Epithelial cell of esophagus (primary cell): ENCODE data around the gene SIRT7.
A peak's percentile ranks its signal among the peaks of the same experiment; 100 is the strongest.

Experiments used
- DNase-seq: peaks from one replicate; pipeline ENCODE4 v3.0.0; 2010; ENCODE audit warnings: low read depth
- H3K4me3 ChIP-seq: 2 replicates; pipeline ENCODE4 v1.5.1; 2011; ENCODE audit warnings: mild to moderate bottlenecking, low read length, control low read depth
- TF ChIP-seq, protein P1 (sequence below): IDR thresholded peaks from 2 replicates; pipeline ENCODE4 v1.5.1; 2011; ENCODE audit warnings: low read depth, mild to moderate bottlenecking, low read length, control low read depth, inconsistent platforms; ENCODE audit not compliant: insufficient read depth; ENCODE audit errors: missing control alignments

SIRT7 gene

DNA sequence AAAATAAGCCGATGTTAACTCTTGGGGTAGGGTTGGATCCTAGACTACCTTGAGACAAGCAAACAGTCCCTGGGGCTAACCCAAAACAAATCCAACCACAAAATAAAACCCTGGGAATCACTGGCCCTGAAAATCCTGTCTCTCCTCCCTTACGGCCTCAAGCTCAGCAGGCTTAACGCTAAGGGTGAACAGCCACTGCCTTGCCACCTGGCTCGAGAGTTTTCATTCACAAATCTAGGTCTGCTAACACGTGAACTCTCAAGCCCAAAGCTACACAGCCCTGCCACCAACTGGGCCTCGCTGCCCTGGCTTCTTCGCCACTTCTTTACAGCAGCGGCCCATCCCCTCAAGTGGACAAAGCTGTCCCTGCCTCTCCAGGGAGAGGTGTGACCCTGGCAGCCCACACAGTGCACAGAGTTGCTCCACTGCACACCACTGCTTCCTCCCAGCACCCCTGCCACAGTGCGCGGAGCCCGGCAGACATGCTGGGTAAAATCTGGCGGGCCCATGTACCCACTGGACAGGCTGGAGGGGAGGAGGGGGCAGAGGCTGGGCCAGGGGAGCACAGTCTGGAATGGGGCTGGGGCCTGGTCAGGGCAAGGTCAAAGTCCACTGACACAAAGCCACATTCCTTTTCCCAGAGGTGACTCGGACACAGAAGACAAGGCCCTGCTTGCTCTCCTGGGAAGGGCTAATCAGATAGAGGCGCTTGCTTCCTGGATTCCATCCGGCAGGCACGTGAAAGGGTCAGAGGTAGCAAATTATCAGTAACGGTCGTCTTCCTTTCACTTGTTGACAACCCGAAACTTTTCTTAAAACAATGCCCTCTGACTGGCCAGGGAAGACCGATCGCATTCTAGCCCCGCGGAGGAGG lies 7.8 kb downstream of the SIRT7 start:
- TF ChIP-seq, protein P1, sequence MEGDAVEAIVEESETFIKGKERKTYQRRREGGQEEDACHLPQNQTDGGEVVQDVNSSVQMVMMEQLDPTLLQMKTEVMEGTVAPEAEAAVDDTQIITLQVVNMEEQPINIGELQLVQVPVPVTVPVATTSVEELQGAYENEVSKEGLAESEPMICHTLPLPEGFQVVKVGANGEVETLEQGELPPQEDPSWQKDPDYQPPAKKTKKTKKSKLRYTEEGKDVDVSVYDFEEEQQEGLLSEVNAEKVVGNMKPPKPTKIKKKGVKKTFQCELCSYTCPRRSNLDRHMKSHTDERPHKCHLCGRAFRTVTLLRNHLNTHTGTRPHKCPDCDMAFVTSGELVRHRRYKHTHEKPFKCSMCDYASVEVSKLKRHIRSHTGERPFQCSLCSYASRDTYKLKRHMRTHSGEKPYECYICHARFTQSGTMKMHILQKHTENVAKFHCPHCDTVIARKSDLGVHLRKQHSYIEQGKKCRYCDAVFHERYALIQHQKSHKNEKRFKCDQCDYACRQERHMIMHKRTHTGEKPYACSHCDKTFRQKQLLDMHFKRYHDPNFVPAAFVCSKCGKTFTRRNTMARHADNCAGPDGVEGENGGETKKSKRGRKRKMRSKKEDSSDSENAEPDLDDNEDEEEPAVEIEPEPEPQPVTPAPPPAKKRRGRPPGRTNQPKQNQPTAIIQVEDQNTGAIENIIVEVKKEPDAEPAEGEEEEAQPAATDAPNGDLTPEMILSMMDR = no peak
- no peak for DNase-seq
- H3K4me3 ChIP-seq = peak overlapping the region; percentile 66

GRCh38 chr17:81909231-81909630 lies 8.7 kb downstream of the SIRT7 start:
- TF ChIP-seq, protein P1 = no peak
- no peak overlapping the region for H3K4me3 ChIP-seq
- DNase-seq = no peak

DNA sequence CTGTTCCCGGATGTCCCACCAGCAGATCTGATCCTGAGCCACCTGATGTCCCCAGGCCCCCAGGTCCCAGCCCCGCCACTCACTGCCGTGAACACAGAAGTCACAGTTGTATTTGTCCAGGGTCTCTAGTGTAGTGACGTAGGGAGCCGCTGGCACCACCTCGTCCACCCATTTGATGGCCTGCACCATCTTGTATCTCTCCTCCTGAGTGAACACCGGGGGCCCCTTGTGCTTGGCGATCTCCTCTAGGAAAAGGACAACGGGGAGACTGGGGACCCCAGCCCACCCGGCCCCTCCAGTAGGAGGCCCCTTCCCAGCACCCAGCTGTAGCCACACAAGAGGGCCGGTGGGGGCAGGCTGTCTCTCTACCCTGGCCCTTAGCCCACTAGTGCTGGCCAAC lies 9.2 kb downstream of the SIRT7 start:
- no peak for DNase-seq
- TF ChIP-seq, protein P1 = no peak
- H3K4me3 ChIP-seq = no peak overlapping the region

DNA sequence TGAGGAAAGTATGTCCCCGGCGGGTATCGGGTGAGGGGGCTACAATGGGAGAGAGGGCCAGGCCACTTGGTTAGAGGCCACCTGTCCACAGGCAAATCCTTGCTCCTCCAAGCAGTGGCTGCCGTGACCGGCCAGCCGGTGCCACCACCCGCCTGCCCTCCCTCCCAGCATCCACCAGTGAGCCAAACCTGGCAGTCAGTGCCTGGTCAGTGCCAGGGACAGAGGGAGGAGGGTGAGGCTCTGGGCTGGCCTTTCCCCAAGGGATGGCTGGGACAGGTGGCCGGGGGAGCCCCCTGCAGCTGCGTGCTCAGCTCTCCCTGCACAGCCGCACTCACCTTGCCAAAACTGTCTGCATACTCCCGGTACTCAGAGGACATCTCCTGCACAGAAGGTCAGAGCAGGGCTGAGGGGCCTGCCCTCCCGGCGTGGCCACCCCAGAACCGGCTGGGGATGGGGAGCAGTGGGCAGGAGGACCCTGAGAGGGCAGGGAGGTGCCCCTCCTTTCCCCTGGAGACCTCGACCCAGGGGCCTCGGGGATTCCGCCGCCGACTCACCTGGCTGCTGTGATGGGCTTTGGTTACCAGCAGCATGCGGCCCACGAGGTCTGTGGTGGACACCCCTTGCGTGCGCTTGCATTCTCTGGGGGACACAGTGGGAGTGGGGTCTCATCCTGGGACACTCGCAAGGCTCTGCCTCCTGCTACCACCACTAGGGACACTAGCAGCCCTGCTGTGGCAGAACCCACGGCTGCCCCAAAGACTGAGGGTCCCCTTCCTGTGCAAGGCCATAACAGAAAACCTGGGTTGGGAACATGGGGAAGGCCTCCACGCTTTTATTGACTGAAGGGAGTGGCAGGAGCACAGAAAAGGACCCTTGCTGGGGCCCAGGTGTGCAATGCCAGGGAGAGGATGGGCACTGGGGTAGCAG lies 10.5 kb downstream of the SIRT7 start:
- no peak for DNase-seq
- TF ChIP-seq, protein P1 = no peak
- H3K4me3 ChIP-seq = no peak overlapping the region

GRCh38 chr17:81906476-81907218 lies 11.3 kb downstream of the SIRT7 start:
- no peak for DNase-seq
- TF ChIP-seq, protein P1 = peak; percentile 22
- H3K4me3 ChIP-seq = no peak overlapping the region

- DNase-seq = no peak
- H3K4me3 ChIP-seq = no peak overlapping the region
- TF ChIP-seq, protein P1 = no peak
These were observed 12.0 kb downstream of the SIRT7 start for GRCh38 chr17:81905993-81906392.
